Measurements from ENCODE around the gene ZNF14. TPM values are rescaled to one million over a fixed set of nuclear protein-coding genes. Genes with fewer than 3 reads are reported as not detected.
"Not testable (repeated sequence)": the region's sequence is repeated elsewhere in the genome, so short reads cannot be mapped to it uniquely, and the experiment has no call there.

The ZNF14 gene
- polyA plus RNA-seq, 4 donors: 11.8 to 15.9 (median 14.6) TPM

GRCh38 chr19:19697589-19697988 is 35.3 kb downstream of the ZNF14 start:
- no peak for DNase-seq (ENCODE audit: low read depth in 4 of 4, low spot score in 2 of 4)

DNA sequence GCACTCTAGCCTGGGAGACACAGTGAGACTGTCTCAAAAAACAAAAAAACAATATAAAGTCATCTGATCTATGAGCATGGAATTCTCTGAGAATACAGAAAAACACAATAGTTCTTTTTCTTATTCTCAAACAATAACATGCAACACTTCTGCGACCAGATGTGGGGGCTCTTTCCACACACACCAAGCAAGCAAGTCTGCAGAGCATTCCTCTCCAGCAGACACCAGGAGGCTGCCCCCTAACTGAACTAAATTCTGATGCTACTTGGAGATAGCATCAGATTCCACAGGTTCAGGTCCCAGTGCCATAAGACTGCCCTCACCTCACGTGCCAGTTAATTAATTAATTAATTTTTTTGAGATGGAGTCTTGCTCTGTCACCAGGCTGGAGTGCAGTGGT is 36.5 kb downstream of the ZNF14 start:
- DNase-seq (ENCODE audit: low read depth in 4 of 4, low spot score in 2 of 4): no peak

GRCh38 chr19:19691683-19692082 is 41.2 kb downstream of the ZNF14 start:
- DNase-seq (ENCODE audit: low read depth in 4 of 4, low spot score in 2 of 4): no peak

GRCh38 chr19:19689023-19689422 is 43.9 kb downstream of the ZNF14 start:
- DNase-seq (ENCODE audit: low read depth in 4 of 4, low spot score in 2 of 4): not testable (repeated sequence)

DNA sequence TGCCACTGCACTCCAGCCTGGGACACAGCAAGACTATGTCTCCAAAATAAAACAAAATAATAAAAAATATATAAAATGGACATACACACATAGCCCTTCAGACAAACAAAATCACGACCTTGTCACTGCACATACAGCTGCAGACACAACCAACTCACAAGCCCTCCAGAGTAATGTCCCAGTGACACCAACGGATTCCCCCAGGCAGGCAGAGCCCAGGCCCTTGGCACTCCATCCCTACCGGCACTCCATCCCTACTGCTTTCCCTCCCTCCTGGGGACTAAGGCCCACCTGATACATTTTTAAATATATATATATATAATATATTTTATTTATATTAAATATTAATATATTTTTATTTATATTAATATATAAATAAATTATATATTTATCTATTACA is 45.8 kb downstream of the ZNF14 start:
- no peak for DNase-seq (ENCODE audit: low read depth in 4 of 4, low spot score in 2 of 4)

GRCh38 chr19:19686580-19686979 is 46.3 kb downstream of the ZNF14 start:
- no peak for DNase-seq (ENCODE audit: low read depth in 4 of 4, low spot score in 2 of 4)

GRCh38 chr19:19686119-19686518 is 46.8 kb downstream of the ZNF14 start:
- DNase-seq (ENCODE audit: low read depth in 4 of 4, low spot score in 2 of 4): not testable (repeated sequence)

DNA sequence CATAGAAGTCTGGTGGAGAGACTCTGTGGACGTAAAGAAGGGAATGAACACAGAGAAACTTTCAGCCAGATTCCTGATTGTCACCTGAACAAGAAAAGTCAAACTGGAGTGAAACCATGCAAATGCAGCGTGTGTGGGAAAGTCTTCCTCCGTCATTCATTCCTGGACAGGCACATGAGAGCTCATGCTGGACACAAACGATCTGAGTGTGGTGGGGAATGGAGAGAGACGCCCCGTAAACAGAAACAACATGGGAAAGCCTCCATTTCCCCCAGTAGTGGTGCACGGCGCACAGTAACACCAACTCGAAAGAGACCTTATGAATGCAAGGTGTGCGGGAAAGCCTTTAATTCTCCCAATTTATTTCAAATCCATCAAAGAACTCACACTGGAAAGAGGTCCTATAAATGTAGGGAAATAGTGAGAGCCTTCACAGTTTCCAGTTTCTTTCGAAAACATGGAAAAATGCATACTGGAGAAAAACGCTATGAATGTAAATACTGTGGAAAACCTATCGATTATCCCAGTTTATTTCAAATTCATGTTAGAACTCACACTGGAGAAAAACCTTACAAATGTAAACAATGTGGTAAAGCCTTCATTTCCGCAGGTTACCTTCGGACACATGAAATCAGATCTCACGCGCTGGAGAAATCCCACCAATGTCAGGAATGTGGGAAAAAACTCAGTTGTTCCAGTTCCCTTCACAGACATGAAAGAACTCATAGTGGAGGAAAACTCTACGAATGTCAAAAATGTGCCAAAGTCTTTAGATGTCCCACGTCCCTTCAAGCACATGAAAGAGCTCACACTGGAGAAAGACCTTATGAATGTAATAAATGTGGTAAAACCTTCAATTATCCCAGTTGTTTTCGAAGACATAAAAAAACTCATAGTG is 53.5 kb downstream of the ZNF14 start:
- DNase-seq (ENCODE audit: low read depth in 4 of 4, low spot score in 2 of 4): no peak

DNA sequence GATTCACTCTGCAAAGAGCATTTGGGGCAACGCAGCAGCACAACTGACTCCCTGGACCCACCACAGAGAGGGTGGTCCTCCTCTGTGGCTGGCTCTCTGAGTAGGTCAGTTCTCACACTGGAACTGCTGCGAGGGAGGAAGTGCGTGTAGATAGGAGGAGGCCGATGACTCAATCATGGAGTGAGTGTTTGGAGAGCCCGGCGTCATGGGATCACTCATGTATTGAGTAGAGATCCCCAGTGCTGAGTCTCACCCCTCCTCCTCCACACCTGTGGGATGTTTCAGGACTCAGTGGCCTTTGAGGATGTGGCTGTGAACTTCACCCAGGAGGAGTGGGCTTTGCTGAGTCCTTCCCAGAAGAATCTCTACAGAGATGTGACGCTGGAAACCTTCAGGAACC is 55.3 kb downstream of the ZNF14 start:
- DNase-seq (ENCODE audit: low read depth in 4 of 4, low spot score in 2 of 4): no peak

- no peak for DNase-seq (ENCODE audit: low read depth in 4 of 4, low spot score in 2 of 4)
Observed at GRCh38 chr19:19674315-19674714, 58.6 kb downstream of the ZNF14 start.

DNA sequence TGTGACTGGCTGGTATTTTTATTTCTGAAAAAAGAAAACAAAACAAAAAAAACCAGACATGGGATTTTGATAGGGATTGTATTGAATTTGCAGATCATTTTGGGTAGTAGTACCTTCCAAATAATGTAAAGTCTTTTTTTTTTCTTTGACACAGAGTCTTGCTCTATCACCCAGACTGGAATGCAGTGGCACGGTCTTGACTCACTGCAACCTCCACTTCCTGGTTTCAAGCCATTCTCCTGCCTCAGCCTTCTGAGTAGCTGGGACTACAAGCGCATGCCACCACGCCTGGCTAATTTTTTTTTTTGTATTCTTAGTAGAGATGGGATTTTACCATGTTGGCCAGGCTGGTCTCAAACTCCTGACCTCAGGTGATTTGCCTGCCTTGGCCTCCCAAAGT is 60.1 kb downstream of the ZNF14 start:
- no peak for DNase-seq (ENCODE audit: low read depth in 4 of 4, low spot score in 2 of 4)

DNA sequence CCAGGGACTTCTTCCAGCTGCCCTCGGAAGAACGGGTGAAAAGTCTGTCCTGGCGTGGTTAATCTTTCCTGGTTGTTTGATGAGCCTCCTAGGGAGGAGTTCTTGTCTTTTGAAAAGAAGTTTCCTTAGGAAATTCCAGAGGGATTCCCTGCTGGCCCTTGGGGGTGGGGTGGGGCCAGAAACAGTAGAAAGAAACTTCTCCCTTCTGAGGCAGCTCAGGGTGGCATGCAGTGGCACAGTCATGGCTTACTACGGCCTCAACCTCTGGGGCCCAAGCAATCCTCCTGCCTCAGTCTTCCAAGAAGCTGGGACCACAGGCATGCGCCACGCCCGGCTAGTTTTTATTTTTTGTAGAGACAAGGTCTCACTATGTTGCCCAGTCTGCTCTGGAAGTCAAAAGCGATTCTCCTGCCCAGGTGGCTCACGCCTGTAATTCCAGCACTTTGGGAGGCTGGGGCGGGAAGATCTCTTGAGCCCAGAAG is 62.8 kb downstream of the ZNF14 start:
- no peak for DNase-seq (ENCODE audit: low read depth in 4 of 4, low spot score in 2 of 4)

DNA sequence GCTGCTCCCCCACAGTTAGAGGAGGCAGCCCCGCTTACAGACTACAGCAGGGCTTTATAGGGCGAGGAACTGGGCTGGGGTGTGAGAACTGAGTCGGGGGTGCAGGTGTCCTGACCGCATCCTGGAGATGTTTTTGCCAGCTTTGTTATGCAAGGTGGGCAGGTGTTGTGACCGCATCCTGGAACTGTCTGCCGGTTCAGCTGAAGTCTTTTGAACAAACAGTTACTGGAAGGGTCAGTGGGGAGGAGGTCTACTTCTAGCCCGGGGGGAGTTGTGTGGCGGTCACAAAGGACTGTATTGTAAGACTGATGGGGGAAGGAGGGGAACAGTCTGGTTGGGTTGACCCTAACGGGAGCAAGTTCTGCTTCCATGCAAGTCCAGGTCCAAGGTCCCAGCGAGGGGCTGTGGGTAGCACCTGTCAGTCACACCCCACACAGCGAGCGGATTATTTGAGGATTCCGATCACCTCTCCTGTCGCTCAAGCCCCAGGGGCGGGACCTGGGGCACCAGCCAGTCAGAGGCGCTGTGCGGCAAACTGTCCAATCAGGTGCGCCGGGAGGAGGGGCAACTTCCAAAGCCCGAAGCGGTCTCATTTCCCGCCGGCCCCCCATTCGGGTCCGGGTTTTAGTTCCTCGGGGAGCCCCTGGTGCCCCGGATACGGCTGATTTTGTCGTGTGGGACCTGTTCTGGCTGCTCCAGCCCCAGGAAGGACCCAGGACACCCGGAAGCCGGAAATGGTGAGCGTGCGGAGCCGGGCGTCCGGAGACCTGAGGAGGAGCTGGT is 64.5 kb downstream of the ZNF14 start, which contains the start of gene ZNF101:
Gene ZNF101 (plus strand): TSS at position 610 of the 783 bp plus-strand sequence. CDS start 125 bp downstream, at position 735.
- peak; percentile 79 to 90 (median 84) for DNase-seq (ENCODE audit: low read depth in 4 of 4, low spot score in 2 of 4)

DNA sequence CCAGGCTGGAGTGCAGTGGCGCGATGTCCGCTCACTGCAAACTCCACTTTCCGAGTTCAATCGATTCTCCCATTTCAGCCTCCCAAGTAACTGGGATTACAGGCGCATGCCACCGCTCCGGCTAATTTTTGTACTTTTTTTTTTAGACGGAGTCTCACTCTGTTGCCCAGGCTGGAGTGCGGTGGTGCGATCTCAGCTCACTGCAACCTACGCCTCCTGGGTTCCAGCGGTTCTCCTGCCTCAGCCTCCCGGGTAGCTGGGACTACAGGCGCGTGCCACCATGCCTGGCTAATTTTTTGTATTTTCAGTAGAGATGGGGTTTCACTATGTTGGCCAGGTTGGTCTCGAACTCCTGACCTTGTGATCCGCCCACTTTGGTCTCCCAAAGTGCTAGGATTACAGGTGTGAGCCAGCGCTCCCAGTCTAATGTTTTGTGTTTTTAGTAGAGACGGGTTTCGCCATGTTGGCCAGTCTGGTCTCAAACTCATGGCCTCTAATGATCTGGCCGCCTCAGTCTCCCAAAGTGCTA is 67.4 kb downstream of the ZNF14 start:
- not testable (repeated sequence) for DNase-seq (ENCODE audit: low read depth in 4 of 4, low spot score in 2 of 4)

GRCh38 chr19:19663256-19664120 is 69.4 kb downstream of the ZNF14 start, which contains the start of gene ATP13A1:
Gene ATP13A1, minus strand, starts transcription at chr19:19663676. Its CDS starts 10 bp downstream, at chr19:19663666.
- DNase-seq (ENCODE audit: low read depth in 4 of 4, low spot score in 2 of 4): peak; percentile 86 to 94 (median 94)

GRCh38 chr19:19662871-19663255 is 70.0 kb downstream of the ZNF14 start:
- no peak for DNase-seq (ENCODE audit: low read depth in 4 of 4, low spot score in 2 of 4)

DNA sequence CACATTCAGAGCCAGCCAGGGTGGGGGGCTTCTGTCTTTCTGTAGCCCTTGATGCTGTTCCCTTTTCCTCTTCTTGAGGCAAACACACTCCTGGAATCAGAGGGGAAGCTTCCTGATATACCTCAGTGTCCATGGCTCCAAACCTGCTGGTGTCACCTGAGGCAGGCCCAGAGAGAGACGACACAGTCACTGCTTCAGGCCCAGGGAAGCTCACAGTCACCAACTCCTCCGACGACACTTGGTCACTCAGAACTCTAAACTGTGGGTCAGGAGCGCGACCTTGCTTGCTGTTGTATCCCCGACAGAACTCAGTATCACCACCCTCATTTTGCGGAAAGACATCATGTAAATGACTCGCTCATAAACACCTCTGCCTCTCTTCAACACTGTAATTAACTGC is 70.6 kb downstream of the ZNF14 start:
- no peak for DNase-seq (ENCODE audit: low read depth in 4 of 4, low spot score in 2 of 4)

DNA sequence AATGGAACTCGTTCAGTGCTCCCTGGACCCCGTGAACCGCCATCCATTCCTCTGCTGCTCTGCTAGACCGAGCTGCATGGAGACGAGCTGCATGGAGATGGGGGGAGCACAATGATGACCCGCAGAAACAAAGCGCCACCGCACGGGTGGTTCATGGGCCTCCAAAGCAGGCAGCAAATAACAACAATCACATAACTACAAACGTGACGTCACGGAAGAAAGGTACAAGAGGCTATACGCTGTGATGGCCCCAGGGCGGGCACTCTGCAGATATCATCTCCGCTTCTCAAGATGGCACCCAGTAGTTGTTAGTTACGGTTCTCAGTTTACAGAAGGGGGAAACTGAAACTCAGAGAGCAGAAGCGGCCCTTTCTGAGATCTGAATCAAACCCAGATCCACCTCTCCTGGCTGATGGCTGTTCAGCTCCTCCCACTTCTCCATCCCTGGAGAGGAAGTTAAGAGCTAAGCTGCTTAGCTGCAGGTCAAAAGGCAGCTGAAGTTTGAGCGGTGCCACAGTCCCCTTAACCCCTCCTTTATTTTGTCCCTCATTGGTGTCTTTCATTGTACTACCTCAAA is 71.1 kb downstream of the ZNF14 start:
- DNase-seq (ENCODE audit: low read depth in 4 of 4, low spot score in 2 of 4): no peak

- no peak for DNase-seq (ENCODE audit: low read depth in 4 of 4, low spot score in 2 of 4)
Observed at GRCh38 chr19:19661141-19661674, 71.7 kb downstream of the ZNF14 start.
